ENCODE measurements around the gene BOD1.

The BOD1 gene

GRCh38 chr5:173616577-173617118 is at the start of gene BOD1:
TSS of gene BOD1 (minus strand) at chr5:173616650. CDS start at chr5:173616436, 214 bp downstream.
- DNase-seq: peak; percentile 96

DNA sequence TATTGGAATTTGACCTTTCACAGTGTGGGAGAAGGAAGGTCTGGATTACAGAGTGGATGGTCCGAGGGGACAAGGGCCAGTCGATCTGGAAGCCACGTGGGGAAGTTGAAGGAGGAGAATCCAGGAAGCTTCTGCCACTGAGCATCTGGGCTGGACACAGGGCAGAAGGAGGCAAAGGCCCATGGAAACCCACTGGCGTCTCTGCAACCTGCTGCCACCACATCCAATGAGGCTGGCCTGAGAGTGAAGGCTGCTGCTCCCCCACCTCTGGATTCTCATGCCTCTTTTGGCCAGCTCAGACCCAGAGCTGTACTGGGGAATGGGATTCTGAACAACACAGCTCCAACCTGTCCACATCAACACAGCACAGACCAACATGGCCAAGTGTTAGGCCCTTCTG is 48.9 kb upstream of the BOD1 start:
- no peak for DNase-seq

DNA sequence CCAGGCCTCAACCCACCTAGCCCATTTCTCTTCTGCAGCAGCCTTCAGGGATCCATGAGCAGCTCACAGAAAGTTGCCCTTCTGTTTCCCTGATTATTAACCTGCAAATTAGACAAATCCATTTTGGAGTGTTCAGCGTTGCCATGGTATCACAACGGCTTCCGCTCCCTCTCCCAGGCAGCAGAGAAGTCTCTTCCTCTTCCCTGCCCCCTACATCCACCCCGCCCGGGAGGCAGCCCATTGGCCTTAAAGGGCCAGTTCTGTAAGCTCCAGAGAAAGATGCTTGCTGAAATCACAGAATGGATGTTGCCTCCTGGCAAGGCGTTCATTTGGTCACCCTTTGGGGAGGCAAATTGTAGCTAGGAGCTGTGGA is 47.7 kb upstream of the BOD1 start:
- DNase-seq: peak; percentile 55

- DNase-seq: no peak
These were observed 47.1 kb upstream of the BOD1 start for GRCh38 chr5:173663352-173664153.

DNA sequence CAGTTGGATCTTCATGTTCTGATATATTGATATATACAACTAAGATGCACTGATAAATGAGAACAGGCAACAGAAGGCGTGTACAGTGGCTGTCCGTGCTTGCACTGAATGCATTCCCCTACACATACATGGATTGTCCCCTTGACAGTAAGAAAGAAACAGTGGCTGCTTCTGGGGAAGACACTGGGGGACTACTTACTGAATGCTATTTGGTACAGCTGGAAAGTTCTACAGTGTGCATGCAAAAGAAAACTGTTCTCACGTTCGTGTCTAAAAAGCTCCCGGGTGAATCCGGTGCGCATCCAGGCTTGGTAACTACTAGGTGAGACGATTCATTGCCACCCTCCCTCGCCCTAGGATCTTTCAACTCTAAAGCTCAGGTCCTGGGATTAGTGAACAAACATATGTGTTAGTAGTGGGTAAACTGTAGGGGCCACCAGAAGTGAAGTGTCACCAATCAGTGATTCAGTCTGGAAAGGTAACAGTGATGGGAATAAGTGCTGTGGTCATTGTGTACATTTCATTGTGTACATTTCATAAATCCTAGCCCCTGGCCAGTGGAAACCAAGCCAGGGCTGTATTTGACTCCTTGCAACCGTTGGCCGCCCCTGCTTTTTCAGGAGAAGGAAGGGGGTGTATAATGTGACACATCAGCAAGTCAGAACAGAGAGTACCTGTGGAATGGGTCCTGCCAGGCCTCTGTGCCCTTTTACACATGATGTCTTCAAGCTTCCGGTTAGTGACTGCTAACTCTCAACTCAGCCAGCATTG is 46.3 kb upstream of the BOD1 start:
- no peak for DNase-seq

- DNase-seq: no peak
These were observed 44.2 kb upstream of the BOD1 start for GRCh38 chr5:173660481-173661280.

DNA sequence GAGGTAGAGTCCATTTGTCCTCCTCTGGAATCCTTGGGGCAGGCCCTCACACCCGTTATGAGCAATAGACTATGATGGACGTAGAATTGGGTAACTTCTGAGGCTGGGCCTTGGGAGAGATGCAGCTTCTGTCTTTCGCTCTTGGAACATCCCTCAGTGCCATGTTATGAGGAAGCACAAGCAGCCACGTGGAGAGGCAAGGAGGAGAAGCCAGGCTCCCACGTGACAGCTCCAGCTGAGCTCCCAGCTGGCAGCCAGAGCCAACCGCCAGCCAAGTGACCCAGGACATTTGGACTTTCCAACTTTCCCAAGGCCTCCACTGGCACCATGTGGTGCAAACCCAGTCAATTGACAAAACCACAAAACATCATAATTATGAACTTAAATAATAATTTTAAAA is 43.0 kb upstream of the BOD1 start:
- no peak for DNase-seq

- DNase-seq: no peak
These were observed 41.4 kb upstream of the BOD1 start for GRCh38 chr5:173657741-173658356.

DNA sequence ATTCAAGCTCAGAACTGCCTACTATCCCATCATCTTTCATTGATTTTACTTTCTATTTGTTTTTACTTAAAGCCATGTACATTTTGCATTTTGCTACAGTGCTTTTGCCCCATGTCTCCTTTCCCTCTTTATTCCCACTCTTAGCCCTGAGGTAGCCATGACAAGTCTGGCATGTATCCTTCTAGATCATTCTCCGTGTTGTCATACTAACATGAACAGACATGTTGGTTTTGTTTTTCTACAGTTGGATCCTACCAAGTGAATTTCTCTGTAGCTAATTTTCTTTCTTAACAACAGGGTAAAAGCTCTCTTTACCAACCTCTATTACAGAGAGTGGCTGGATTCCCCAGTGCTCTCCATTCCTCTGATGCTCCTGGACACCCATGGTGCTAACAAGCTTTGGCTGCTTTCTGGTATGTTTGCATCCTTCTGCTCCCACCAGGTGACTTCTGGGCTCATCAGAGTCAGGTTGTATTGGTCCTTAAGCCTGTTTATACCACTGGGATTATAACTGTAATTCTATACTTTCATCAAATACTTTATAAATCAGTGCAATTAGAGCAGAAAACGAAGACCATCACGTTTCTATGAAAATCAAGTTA is 38.8 kb upstream of the BOD1 start:
- no peak for DNase-seq

DNA sequence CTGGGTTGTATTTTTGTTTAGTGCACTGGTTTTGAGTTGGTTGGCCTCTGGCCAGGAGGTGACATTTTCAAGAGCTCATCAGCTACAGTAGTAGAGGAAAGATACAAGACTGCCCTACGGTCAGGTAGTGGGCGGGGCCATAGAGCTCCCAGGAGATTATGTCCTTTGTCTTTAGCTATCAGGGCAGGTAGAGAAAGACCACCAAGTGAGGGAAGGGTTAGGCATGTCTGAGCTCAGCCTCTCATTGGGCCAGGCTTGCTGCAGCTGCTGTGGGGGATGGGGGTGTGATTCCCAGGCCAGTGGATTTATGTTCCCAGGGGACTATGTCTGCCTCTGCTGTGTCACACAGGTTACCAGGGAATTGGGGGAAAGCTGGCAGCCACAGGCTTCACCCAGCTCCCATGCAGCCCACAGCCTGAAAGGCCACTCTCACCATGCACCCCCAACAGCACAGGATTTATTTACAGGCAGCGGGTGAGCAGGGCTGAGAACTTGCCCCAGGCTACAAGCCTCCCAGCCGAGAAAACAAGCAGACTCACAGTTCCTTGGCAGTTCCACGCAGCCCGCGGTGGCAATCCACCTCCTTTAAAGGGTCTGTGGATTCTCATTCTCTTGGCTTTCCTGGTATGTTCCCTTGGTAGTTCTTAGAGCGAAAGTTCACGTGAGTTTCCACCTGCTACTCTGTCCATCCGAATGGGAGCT is 37.5 kb upstream of the BOD1 start:
- no peak for DNase-seq

GRCh38 chr5:173648308-173648866 is 31.9 kb upstream of the BOD1 start:
- DNase-seq: no peak

GRCh38 chr5:173646692-173647091 is 30.2 kb upstream of the BOD1 start:
- DNase-seq: no peak

GRCh38 chr5:173645890-173646574 is 29.6 kb upstream of the BOD1 start:
- DNase-seq: no peak

GRCh38 chr5:173645437-173645807 is 29.0 kb upstream of the BOD1 start:
- DNase-seq: no peak

- DNase-seq: no peak
These were observed 28.4 kb upstream of the BOD1 start for GRCh38 chr5:173644673-173645436.

DNA sequence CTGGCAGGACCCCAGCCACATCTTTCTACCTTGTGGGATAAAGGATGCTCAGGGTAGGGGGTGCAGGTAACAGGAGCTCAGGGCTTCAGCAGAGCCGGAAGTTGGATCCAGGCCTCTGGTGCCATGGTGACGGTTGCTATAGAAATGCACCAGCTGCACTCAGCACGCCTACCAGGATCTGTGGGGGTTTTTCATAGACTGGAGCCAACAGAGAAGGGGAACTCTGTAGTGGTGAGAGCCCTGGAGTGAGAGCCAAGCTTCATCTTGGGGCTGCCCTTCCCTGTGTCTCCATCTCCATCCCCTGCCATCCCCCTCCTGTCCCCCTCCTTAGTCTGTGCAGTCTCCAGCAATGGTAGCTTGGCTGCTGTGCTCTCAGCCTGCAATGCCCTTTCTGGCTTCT is 27.5 kb upstream of the BOD1 start:
- DNase-seq: no peak

- DNase-seq: no peak
These were observed 26.5 kb upstream of the BOD1 start for GRCh38 chr5:173642895-173643481.

GRCh38 chr5:173642191-173642816 is 25.9 kb upstream of the BOD1 start:
- DNase-seq: no peak
